ENCODE results near the gene TMEM81.

DNA sequence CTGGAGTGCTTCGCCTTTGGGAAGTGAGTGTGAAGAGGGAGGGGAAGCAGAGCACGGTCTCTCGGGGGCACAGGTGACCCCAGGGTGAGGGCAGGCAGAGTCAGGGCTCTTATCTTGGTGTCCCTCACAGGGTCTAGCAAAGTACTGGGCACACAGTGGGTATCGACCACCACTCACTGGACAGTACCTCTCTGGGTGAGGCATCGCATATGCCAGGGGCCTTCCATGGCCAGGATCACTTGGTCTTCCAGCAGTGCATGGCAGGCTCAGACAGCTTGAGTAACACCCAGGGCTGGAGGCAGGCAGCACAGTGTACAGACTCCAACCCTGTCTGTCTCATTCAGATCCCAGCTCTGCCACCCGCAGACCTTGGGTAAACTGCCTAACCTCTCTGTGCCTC lies 24.6 kb downstream of the TMEM81 start:
- TF ChIP-seq POLR2AphosphoS5 (IDR thresholded peaks at IDR 0.05; ENCODE audit: low read depth, low read length) (no peak), POLR2A (IDR thresholded peaks at IDR 0.05; ENCODE audit: low read depth, low read length) (no peak), SPI1 (IDR thresholded peaks at IDR 0.05; ENCODE audit: low read depth, low read length) (no peak), POU2F2 (IDR thresholded peaks at IDR 0.05; ENCODE audit: low read depth, low read length) (no peak)

Measured in GM12891 (cell line).